Upper lobe of left lung (tissue), 4 donors: ENCODE measurements around the gene C19orf25.

Experiments
- EP300 ChIP-seq, 4 donors: sonication (generic); formaldehyde crosslinking; IDR thresholded peaks; one replicate each; pipeline ENCODE4 v1.5.1; 2017; ENCODE audit warnings: antibody characterized with exemption in 4 of 4, control low read depth in 2 of 4
- POLR2A ChIP-seq, 4 donors: fragments of 450-650 bp; IDR thresholded peaks; one replicate each; pipeline ENCODE4 v1.5.1; 2016 to 2017; ENCODE audit warnings: antibody characterized with exemption in 4 of 4, mild to moderate bottlenecking in 2 of 4
- TF ChIP-seq, protein P1 (sequence below), 6 experiments: fragments of 450-650 bp in 4 of 6; fragments of 200-600 bp in 2 of 6; sonication (generic) in 2 of 6; IDR thresholded peaks; one replicate each; pipeline ENCODE4 v1.5.1; 2016 to 2019; ENCODE audit warnings: antibody characterized with exemption in 6 of 6

GRCh38 chr19:1425902-1426301, 53.1 kb downstream of the C19orf25 start:
- TF ChIP-seq, protein P1, sequence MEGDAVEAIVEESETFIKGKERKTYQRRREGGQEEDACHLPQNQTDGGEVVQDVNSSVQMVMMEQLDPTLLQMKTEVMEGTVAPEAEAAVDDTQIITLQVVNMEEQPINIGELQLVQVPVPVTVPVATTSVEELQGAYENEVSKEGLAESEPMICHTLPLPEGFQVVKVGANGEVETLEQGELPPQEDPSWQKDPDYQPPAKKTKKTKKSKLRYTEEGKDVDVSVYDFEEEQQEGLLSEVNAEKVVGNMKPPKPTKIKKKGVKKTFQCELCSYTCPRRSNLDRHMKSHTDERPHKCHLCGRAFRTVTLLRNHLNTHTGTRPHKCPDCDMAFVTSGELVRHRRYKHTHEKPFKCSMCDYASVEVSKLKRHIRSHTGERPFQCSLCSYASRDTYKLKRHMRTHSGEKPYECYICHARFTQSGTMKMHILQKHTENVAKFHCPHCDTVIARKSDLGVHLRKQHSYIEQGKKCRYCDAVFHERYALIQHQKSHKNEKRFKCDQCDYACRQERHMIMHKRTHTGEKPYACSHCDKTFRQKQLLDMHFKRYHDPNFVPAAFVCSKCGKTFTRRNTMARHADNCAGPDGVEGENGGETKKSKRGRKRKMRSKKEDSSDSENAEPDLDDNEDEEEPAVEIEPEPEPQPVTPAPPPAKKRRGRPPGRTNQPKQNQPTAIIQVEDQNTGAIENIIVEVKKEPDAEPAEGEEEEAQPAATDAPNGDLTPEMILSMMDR (IDR thresholded peaks at IDR 0.05), result no peak
- no peak for TF ChIP-seq POLR2A (IDR thresholded peaks at IDR 0.05)
- no peak for TF ChIP-seq EP300 (IDR thresholded peaks at IDR 0.05)
